Measurements from ENCODE around the gene GLT1D1.

GLT1D1 gene

DNA sequence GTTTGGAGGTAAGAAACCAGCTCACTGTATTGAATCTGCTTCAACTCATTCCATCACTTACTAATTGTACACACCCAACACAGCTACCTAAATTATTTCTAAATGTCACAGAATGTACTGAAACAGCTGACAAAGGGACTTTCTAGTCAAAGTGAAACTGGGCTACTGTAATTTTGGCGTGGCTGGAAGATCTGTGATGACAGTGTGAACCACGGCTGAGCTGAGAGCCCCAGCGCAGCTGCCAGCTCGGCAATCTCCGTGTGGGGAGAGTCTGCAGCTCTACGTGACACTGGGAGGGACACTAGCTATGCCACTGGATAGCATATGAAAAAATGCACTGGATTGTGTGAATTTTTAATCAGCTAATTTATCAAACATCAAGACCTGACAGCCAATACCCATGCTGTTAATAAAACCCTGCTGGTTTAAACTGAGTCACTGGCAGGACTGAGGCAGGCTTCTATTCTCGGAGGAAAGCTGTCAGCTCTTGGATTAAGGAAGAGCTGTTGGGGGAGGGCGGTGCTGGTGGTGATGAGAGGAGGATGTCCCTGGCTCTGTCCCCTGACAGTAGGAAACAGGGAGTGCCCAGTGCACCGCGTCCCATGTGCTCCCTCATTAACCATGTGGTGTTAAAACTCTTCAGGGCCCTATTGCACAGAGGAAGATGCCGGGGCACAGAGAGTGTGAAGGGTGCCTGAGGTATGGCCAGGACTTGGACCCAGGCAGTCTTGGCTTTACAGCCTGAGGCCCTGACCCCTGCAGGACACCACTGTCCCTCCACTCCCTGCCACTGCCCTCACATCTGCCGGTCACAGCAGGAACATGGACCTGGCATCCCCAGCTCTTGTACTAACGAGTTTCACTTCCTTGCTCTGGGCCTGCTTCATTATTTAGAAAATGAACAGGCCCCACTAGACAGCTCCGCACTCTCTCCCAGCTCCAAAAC is 42.8 kb upstream of the GLT1D1 start:
- no peak for DNase-seq (ENCODE audit: low read depth)
- TF ChIP-seq, protein P1, sequence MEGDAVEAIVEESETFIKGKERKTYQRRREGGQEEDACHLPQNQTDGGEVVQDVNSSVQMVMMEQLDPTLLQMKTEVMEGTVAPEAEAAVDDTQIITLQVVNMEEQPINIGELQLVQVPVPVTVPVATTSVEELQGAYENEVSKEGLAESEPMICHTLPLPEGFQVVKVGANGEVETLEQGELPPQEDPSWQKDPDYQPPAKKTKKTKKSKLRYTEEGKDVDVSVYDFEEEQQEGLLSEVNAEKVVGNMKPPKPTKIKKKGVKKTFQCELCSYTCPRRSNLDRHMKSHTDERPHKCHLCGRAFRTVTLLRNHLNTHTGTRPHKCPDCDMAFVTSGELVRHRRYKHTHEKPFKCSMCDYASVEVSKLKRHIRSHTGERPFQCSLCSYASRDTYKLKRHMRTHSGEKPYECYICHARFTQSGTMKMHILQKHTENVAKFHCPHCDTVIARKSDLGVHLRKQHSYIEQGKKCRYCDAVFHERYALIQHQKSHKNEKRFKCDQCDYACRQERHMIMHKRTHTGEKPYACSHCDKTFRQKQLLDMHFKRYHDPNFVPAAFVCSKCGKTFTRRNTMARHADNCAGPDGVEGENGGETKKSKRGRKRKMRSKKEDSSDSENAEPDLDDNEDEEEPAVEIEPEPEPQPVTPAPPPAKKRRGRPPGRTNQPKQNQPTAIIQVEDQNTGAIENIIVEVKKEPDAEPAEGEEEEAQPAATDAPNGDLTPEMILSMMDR (IDR thresholded peaks at IDR 0.05; ENCODE audit: control insufficient read depth, extremely low read depth, insufficient read depth) = no peak
- H3K4me3 ChIP-seq (ENCODE audit: low read depth, low read length) = no peak overlapping the region

DNA sequence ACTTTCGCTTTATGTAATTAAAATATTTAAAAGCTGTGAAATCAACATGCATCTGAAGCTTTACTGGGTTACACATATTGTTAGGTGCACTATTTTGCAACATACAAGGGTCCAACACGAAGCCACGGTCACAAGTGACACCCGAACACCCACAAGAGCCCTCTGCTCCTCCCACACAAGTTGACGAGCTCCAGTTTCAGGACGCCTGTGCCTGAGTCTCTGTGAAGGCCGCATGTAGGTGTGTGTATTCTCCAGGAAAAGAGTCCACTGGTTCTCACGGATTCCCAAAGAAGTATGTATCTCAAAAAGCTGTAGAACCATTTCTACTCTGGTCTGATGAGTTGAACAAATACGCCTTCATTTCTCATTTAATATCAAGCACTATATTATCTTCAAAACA is 41.5 kb upstream of the GLT1D1 start:
- H3K4me3 ChIP-seq (ENCODE audit: low read depth, low read length) = no peak overlapping the region
- DNase-seq (ENCODE audit: low read depth) = no peak
- TF ChIP-seq, protein P1 (IDR thresholded peaks at IDR 0.05; ENCODE audit: control insufficient read depth, extremely low read depth, insufficient read depth) = no peak

- no peak overlapping the region for H3K4me3 ChIP-seq (ENCODE audit: low read depth, low read length)
- TF ChIP-seq, protein P1 (IDR thresholded peaks at IDR 0.05; ENCODE audit: control insufficient read depth, extremely low read depth, insufficient read depth) = no peak
- no peak for DNase-seq (ENCODE audit: low read depth)
Observed at GRCh38 chr12:128813392-128813791, 39.9 kb upstream of the GLT1D1 start.

GRCh38 chr12:128813883-128814282 is 39.4 kb upstream of the GLT1D1 start:
- no peak for DNase-seq (ENCODE audit: low read depth)
- TF ChIP-seq, protein P1 (IDR thresholded peaks at IDR 0.05; ENCODE audit: control insufficient read depth, extremely low read depth, insufficient read depth) = no peak
- no peak overlapping the region for H3K4me3 ChIP-seq (ENCODE audit: low read depth, low read length)

GRCh38 chr12:128814411-128815261 is 38.6 kb upstream of the GLT1D1 start:
- no peak overlapping the region for H3K4me3 ChIP-seq (ENCODE audit: low read depth, low read length)
- TF ChIP-seq, protein P1 (IDR thresholded peaks at IDR 0.05; ENCODE audit: control insufficient read depth, extremely low read depth, insufficient read depth) = no peak
- DNase-seq (ENCODE audit: low read depth) = no peak

DNA sequence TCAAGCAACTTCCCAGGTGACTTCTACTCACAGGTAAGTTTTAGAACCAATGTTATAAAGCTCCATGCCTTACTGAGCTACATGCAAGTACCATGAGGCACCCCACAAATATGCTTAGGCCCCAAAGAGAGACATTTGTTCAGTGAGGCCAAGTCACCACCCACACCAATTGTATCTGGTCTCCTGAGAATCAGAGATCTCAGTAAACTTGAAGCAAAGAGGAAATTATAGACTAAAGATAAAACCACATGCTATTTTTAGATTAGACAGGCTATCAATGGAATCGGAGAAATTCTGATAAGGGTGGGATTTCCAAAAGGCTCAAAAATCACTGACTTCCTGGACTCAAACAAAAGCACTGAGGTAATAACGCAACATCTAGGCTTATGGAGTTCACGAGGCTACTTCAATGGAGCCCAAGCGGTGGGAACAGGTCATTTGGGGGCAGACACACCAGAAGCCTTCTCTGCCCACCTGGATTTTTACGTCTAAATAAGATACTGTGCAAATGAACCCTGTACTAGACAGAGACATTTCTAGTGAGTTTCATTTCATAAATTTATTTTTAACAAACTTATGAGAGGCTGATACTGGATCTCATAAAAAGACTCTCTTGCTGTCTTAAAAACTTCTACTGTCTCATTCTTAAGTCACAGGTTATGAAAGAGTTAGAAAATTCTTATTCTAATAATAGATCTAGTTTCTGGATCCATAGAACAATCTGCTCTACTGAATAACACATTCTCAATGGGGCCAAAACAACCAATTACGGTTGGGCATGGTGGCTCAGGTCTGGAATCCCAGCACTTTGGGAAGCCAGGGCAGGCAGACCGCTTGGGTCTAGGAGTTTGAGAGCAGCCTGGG is 37.3 kb upstream of the GLT1D1 start:
- TF ChIP-seq, protein P1 (IDR thresholded peaks at IDR 0.05; ENCODE audit: control insufficient read depth, extremely low read depth, insufficient read depth) = no peak
- DNase-seq (ENCODE audit: low read depth) = no peak
- H3K4me3 ChIP-seq (ENCODE audit: low read depth, low read length) = no peak overlapping the region

Data from LNCaP clone FGC (cell line).